Measurements from ENCODE around the gene LPP.

Gene LPP

GRCh38 chr3:188706176-188706575 is 552.2 kb downstream of the LPP start:
- no peaks in the 10 kb centered on the region for H3K4me1 ChIP-seq
- H3K27me3 ChIP-seq (ENCODE audit: low read depth): no peaks in the 10 kb centered on the region
- no peak for DNase-seq (ENCODE audit: low spot score in 2 of 2)
- H3K4me3 ChIP-seq: no peak overlapping the region
- H3K9me3 ChIP-seq: no peaks in the 10 kb centered on the region
- in situ Hi-C loops (cut with MboI; ENCODE audit: low sequenced_read_pairs): no loop called here
- H3K36me3 ChIP-seq (replicated peaks): no peaks in the 10 kb centered on the region

DNA sequence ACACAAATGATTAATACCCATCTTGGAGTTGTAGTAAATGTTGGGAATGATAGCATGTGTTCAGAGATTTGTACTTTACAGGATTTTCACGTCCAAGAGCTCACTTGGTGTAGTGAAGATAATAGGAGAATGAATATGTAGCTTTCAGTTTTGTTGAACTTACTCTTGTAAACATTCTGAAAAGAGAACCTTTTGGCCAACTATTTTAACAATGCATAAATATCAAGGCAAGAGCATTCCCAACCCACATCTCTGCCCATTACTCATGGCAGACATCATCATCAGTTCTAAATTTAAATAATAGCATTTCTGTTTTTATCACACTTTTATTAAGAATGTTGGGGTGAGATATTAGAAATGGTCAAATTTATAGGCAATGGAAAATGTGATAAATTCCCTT is 552.6 kb downstream of the LPP start:
- H3K4me3 ChIP-seq: no peak overlapping the region
- in situ Hi-C loops (cut with MboI; ENCODE audit: low sequenced_read_pairs): no loop called here
- no peaks in the 10 kb centered on the region for H3K36me3 ChIP-seq (replicated peaks)
- DNase-seq (ENCODE audit: low spot score in 2 of 2): no peak
- no peaks in the 10 kb centered on the region for H3K4me1 ChIP-seq
- no peaks in the 10 kb centered on the region for H3K27me3 ChIP-seq (ENCODE audit: low read depth)
- no peaks in the 10 kb centered on the region for H3K9me3 ChIP-seq

- H3K4me3 ChIP-seq: no peak overlapping the region
- H3K9me3 ChIP-seq: no peaks in the 10 kb centered on the region
- in situ Hi-C loops (cut with MboI; ENCODE audit: low sequenced_read_pairs): no loop called here
- no peaks in the 10 kb centered on the region for H3K27me3 ChIP-seq (ENCODE audit: low read depth)
- no peak for DNase-seq (ENCODE audit: low spot score in 2 of 2)
- no peaks in the 10 kb centered on the region for H3K4me1 ChIP-seq
- H3K36me3 ChIP-seq (replicated peaks): no peaks in the 10 kb centered on the region
These were observed 553.7 kb downstream of the LPP start for GRCh38 chr3:188707381-188708288.

DNA sequence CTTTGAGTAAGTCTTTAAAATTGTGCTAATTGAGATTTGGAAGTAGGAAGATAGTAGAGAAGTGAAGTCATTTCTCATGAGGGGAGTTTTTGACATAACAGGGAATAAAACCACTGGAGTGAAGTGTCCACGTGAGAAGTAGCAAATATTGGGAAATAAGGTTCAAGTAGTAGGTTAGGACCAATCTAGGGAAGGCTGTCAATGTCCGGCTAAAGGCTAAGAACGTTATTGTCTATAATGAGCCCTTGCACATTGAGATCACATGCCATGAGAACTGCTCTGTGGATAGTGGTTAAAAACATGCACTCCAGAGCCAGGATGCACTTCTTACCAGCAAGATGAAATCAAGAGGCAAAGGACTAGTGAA is 557.9 kb downstream of the LPP start:
- no peaks in the 10 kb centered on the region for H3K9me3 ChIP-seq
- no peak overlapping the region for H3K4me3 ChIP-seq
- DNase-seq (ENCODE audit: low spot score in 2 of 2): no peak
- in situ Hi-C loops (cut with MboI; ENCODE audit: low sequenced_read_pairs): no loop called here
- no peaks in the 10 kb centered on the region for H3K4me1 ChIP-seq
- no peaks in the 10 kb centered on the region for H3K27me3 ChIP-seq (ENCODE audit: low read depth)
- no peaks in the 10 kb centered on the region for H3K36me3 ChIP-seq (replicated peaks)

DNA sequence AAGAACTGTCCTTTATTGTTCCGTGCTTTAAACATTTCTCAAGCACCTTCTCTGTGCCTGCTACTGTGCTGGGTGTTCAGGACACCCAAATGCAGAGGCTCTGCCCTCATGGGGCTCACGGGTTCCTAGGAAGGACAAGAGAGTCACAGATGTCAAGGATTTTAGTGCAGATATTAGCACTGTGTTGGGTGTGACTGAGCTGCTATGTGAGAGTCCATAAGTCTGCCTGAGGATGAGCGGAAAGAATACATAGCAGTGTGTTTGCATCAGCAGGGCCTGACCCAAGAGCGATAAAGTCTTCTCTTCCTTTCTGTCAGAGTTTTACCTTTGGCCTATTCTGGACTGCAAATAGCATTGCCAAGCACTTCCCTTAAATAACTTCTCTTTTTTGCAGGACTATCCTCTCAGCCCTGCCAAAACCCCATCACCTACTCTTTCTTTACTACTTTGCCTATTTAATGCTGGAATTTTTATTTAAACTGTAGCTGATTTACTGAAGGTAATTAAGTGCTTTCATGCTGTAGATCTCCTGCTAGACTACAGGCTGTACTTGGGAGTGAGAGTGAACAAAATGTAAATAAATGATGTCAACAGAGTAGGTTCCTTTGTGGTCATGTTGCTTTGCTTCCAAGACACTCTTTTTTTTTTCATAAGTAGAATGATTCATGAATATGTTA is 558.4 kb downstream of the LPP start:
- Histone ChIP-seq H3K36me3 (replicated peaks) (no peaks in the 10 kb centered on the region), H3K4me1 (no peaks in the 10 kb centered on the region), H3K4me3 (no peak overlapping the region), H3K27me3 (ENCODE audit: low read depth) (no peaks in the 10 kb centered on the region), H3K9me3 (no peaks in the 10 kb centered on the region)
- in situ Hi-C loops (cut with MboI; ENCODE audit: low sequenced_read_pairs): no loop called here
- DNase-seq (ENCODE audit: low spot score in 2 of 2): no peak

GRCh38 chr3:188712991-188713390 is 559.0 kb downstream of the LPP start:
- Histone ChIP-seq H3K27me3 (ENCODE audit: low read depth) (no peaks in the 10 kb centered on the region), H3K4me3 (no peak overlapping the region), H3K36me3 (replicated peaks) (no peaks in the 10 kb centered on the region), H3K9me3 (no peaks in the 10 kb centered on the region), H3K4me1 (no peaks in the 10 kb centered on the region)
- DNase-seq (ENCODE audit: low spot score in 2 of 2): no peak
- in situ Hi-C loops (cut with MboI; ENCODE audit: low sequenced_read_pairs): no loop called here

DNA sequence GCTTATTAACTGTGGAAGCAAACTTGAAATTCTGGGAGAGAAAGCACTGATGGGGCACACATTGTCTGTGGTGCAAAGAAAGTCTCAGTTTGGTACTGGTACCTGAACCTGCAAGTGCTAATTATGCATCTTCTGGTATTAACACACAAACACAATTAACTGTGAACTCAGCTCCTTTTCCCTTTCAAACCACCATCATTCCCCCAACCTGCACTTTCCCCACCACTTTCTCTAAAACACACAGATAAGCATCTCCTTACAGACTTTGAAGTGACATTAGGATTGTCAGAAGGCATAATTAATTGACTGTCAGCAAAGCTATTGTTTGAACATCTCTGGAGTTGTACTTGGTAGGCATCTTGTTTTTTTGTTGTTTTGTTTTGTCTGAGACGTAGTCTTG is 565.6 kb downstream of the LPP start:
- no peak for DNase-seq (ENCODE audit: low spot score in 2 of 2)
- in situ Hi-C loops (cut with MboI; ENCODE audit: low sequenced_read_pairs): no loop called here
- H3K4me1 ChIP-seq: no peaks in the 10 kb centered on the region

GRCh38 chr3:188720215-188720614 is 566.3 kb downstream of the LPP start:
- H3K27me3 ChIP-seq (ENCODE audit: low read depth): no peaks in the 10 kb centered on the region
- in situ Hi-C loops (cut with MboI; ENCODE audit: low sequenced_read_pairs): no loop called here
- no peak for DNase-seq (ENCODE audit: low spot score in 2 of 2)

More for the DNA sequence above, 565.6 kb downstream of the LPP start:
- no peaks in the 10 kb centered on the region for H3K27me3 ChIP-seq (ENCODE audit: low read depth)
- no peak overlapping the region for H3K4me3 ChIP-seq
- no peaks in the 10 kb centered on the region for H3K36me3 ChIP-seq (replicated peaks)
- H3K9me3 ChIP-seq: no peaks in the 10 kb centered on the region

GRCh38 chr3:188720636-188721035 is 566.7 kb downstream of the LPP start:
- Histone ChIP-seq H3K4me3 (no peak overlapping the region), H3K36me3 (replicated peaks) (no peaks in the 10 kb centered on the region), H3K9me3 (no peaks in the 10 kb centered on the region), H3K4me1 (no peaks in the 10 kb centered on the region), H3K27me3 (ENCODE audit: low read depth) (no peaks in the 10 kb centered on the region)
- DNase-seq (ENCODE audit: low spot score in 2 of 2): no peak
- in situ Hi-C loops (cut with MboI; ENCODE audit: low sequenced_read_pairs): no loop called here

More at GRCh38 chr3:188720215-188720614, 566.3 kb downstream of the LPP start:
- Histone ChIP-seq H3K4me1 (no peaks in the 10 kb centered on the region), H3K4me3 (no peak overlapping the region), H3K9me3 (no peaks in the 10 kb centered on the region), H3K36me3 (replicated peaks) (no peaks in the 10 kb centered on the region)

- H3K4me1 ChIP-seq: no peaks in the 10 kb centered on the region
- no peak overlapping the region for H3K4me3 ChIP-seq
- no peaks in the 10 kb centered on the region for H3K36me3 ChIP-seq (replicated peaks)
- H3K9me3 ChIP-seq: no peaks in the 10 kb centered on the region
- H3K27me3 ChIP-seq (ENCODE audit: low read depth): no peaks in the 10 kb centered on the region
- DNase-seq (ENCODE audit: low spot score in 2 of 2): no peak
- in situ Hi-C loops (cut with MboI; ENCODE audit: low sequenced_read_pairs): no loop called here
These were observed 567.4 kb downstream of the LPP start for GRCh38 chr3:188721312-188721711.

DNA sequence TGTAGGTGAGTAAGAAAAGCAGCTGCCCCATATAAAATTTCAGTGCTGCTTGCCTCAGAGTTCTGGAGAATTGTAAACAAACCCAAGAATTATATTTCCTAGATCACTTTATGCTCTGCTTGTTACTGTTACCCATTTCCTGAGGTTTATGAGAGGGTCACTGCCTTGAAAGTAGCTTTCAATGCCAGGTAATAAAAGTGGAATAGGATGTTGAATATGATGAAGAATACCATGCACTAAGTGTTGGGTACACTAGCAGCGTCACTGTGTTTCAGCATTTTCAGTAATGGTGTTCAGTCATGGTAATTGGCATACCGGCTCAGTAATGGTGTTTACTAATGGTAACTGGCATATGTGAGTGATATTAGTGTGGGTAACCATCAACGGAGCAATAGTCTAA is 568.0 kb downstream of the LPP start:
- Histone ChIP-seq H3K36me3 (replicated peaks) (no peaks in the 10 kb centered on the region), H3K4me1 (no peaks in the 10 kb centered on the region), H3K4me3 (no peak overlapping the region), H3K27me3 (ENCODE audit: low read depth) (no peaks in the 10 kb centered on the region), H3K9me3 (no peaks in the 10 kb centered on the region)
- in situ Hi-C loops (cut with MboI; ENCODE audit: low sequenced_read_pairs): no loop called here
- DNase-seq (ENCODE audit: low spot score in 2 of 2): no peak

DNA sequence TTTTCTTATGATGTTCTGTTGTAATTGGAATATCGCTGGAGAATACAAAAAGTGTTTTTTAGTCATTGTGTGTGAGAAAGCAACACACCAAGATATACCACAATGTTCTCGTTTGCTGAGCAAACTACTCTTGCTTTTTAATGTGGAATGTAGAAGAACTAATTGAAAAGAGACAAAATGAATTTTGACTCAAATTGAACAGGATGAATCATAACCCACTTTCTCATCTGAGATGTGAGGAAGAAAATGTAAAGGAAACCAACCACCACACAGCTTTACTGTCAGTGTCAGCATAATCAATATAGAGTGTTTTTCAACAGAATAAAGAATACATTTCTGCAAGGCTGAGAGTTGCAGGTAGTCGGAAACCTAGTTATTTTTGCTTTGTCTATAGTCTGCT is 569.0 kb downstream of the LPP start:
- H3K4me1 ChIP-seq: no peaks in the 10 kb centered on the region
- in situ Hi-C loops (cut with MboI; ENCODE audit: low sequenced_read_pairs): no loop called here
- no peak for DNase-seq (ENCODE audit: low spot score in 2 of 2)
- no peaks in the 10 kb centered on the region for H3K36me3 ChIP-seq (replicated peaks)
- H3K27me3 ChIP-seq (ENCODE audit: low read depth): no peaks in the 10 kb centered on the region
- H3K9me3 ChIP-seq: no peaks in the 10 kb centered on the region
- H3K4me3 ChIP-seq: no peak overlapping the region

GRCh38 chr3:188727052-188727451 is 573.1 kb downstream of the LPP start:
- DNase-seq (ENCODE audit: low spot score in 2 of 2): no peak
- no peaks in the 10 kb centered on the region for H3K36me3 ChIP-seq (replicated peaks)
- no peak overlapping the region for H3K4me3 ChIP-seq
- in situ Hi-C loops (cut with MboI; ENCODE audit: low sequenced_read_pairs): no loop called here
- no peaks in the 10 kb centered on the region for H3K9me3 ChIP-seq
- H3K27me3 ChIP-seq (ENCODE audit: low read depth): no peaks in the 10 kb centered on the region
- H3K4me1 ChIP-seq: no peaks in the 10 kb centered on the region

DNA sequence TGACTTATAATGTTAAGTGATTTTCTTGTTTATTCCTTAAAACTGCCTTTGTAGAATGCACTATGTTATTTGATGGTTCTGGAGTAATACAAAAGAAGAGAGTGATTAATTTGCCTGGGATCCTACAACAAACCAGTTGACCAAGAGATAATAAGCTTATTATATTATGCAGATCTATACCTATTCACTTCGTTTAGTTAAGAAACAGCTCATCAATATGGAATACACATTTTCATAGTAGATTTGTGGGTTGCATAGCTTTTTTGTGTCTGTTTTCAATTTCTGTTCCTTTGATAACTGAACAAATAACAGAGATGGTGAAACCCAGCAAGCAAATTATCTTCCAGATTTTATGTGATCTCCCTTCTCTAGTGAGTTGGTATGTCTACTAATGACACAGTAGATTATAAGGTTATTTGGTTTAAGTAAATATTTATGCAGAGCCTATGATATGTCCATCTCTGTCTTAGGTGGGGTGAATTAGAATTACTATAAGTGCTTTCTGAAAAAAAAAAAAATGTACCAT is 574.5 kb downstream of the LPP start:
- no peaks in the 10 kb centered on the region for H3K9me3 ChIP-seq
- H3K4me1 ChIP-seq: no peaks in the 10 kb centered on the region
- no peaks in the 10 kb centered on the region for H3K27me3 ChIP-seq (ENCODE audit: low read depth)
- no peak for DNase-seq (ENCODE audit: low spot score in 2 of 2)
- in situ Hi-C loops (cut with MboI; ENCODE audit: low sequenced_read_pairs): no loop called here
- H3K36me3 ChIP-seq (replicated peaks): no peaks in the 10 kb centered on the region
- no peak overlapping the region for H3K4me3 ChIP-seq

All from HAP-1 (cell line).